ENCODE results near the gene EPHB6.

EPHB6 gene

GRCh38 chr7:142867398-142868187, 12.7 kb downstream of the EPHB6 start:
- no peak overlapping the region for H3K27ac ChIP-seq
- no peak for DNase-seq (ENCODE audit: low spot score)
- no peak for TF ChIP-seq CTCF (conservative IDR thresholded peaks at IDR 0.05; ENCODE audit: low read depth)
- POLR2A ChIA-PET (ENCODE audit: low non-redundant PET): no interaction called here
- CTCF ChIA-PET: interaction anchor here (0.7 kb wide), 1 partner anchor 13 kb away, joined by 3 read pairs; the partner anchor contains the start of gene EPHB6

GRCh38 chr7:142868188-142868985, 13.5 kb downstream of the EPHB6 start:
- no peak for DNase-seq (ENCODE audit: low spot score)
- H3K27ac ChIP-seq: no peak overlapping the region
- ChIA-PET CTCF (interaction anchor here (0.5 to 0.7 kb wide), 2 partner anchors 14 to 512 kb away, joined by 3 to 8 read pairs; partner anchors contain the start of gene EPHB6), POLR2A (ENCODE audit: low non-redundant PET) (no interaction called here)
- no peak for TF ChIP-seq CTCF (conservative IDR thresholded peaks at IDR 0.05; ENCODE audit: low read depth)

GRCh38 chr7:142868986-142869415, 14.1 kb downstream of the EPHB6 start:
- CTCF ChIA-PET: interaction anchor here (0.5 kb wide), 1 partner anchor 512 kb away, joined by 8 read pairs; no protein-coding TSS in a partner anchor
- H3K27ac ChIP-seq: no peak overlapping the region
- POLR2A ChIA-PET (ENCODE audit: low non-redundant PET): no interaction called here
- no peak for DNase-seq (ENCODE audit: low spot score)
- TF ChIP-seq CTCF (conservative IDR thresholded peaks at IDR 0.05; ENCODE audit: low read depth): no peak

GRCh38 chr7:142869434-142869833, 14.6 kb downstream of the EPHB6 start:
- POLR2A ChIA-PET (ENCODE audit: low non-redundant PET): no interaction called here
- CTCF ChIA-PET: no interaction called here
- DNase-seq (ENCODE audit: low spot score): no peak
- no peak for TF ChIP-seq CTCF (conservative IDR thresholded peaks at IDR 0.05; ENCODE audit: low read depth)
- H3K27ac ChIP-seq: no peak overlapping the region

GRCh38 chr7:142870147-142870559, 15.3 kb downstream of the EPHB6 start:
- DNase-seq (ENCODE audit: low spot score): no peak
- ChIA-PET CTCF (interaction anchor here (0.8 kb wide), 1 partner anchor 277 kb away, joined by 4 read pairs; no protein-coding TSS in a partner anchor), POLR2A (ENCODE audit: low non-redundant PET) (no interaction called here)
- TF ChIP-seq CTCF (conservative IDR thresholded peaks at IDR 0.05; ENCODE audit: low read depth): no peak
- no peak overlapping the region for H3K27ac ChIP-seq

GRCh38 chr7:142870566-142871259, 15.8 kb downstream of the EPHB6 start:
- no peak for TF ChIP-seq CTCF (conservative IDR thresholded peaks at IDR 0.05; ENCODE audit: low read depth)
- ChIA-PET CTCF (interaction anchor here (0.8 kb wide), 1 partner anchor 278 kb away, joined by 4 read pairs; no protein-coding TSS in a partner anchor), POLR2A (ENCODE audit: low non-redundant PET) (no interaction called here)
- DNase-seq (ENCODE audit: low spot score): no peak
- peak overlapping the region; percentile 2; the same call in 1 of the 2 replicates for H3K27ac ChIP-seq

All from RWPE1 (cell line).